HepG2 (cell line): ENCODE data around the gene AUNIP. TPM values are rescaled to one million over a fixed set of nuclear protein-coding genes. Genes with fewer than 3 reads are reported as not detected.

Experiments used
- ATAC-seq: fragments of 200-7000 bp; cut with Tn5 transposase; 3 replicates; pipeline ENCODE4 v1.9.1; 2020; ENCODE audit warnings: mild to moderate bottlenecking, moderate library complexity
- BruUV-seq: library from RNA; stranded (reverse); fragments of 400-500 nt; replicated peaks from 2 replicates; lab custom pipeline; 2021; lab: Mats Ljungman, UMichigan
- CTCF ChIA-PET: fragments of 300-600 bp; formaldehyde crosslinking; extraction: SDS; loops from one replicate; lab custom pipeline; 2021; ENCODE audit warnings: low total read pairs, inconsistent platforms, low intra/inter-chr PET ratio; lab: Yijun Ruan, JAX
- POLR2A ChIA-PET: fragments of 350-600 bp; sonication (Branson Sonifier 250); formaldehyde crosslinking; loops from one replicate; lab custom pipeline; 2020; ENCODE audit warnings: antibody characterized with exemption, inconsistent platforms; lab: Yijun Ruan, JAX
- DNase-seq: peaks from one replicate; pipeline ENCODE4 v3.0.0-alpha.2; 2015; ENCODE audit warnings: low spot score
- FAIRE-seq: peaks from 3 replicates; lab custom pipeline; 2011; peaks lifted over from hg19 to GRCh38; lab: Jason Lieb, UNC
- H2AFZ ChIP-seq: one replicate; pipeline ENCODE4 v1.6.1; 2011; ENCODE audit warnings: low read length, inconsistent platforms
- H3K27ac ChIP-seq: fragments of 300-600 bp; 3 replicates; pipeline ENCODE4 v1.8.0; 2011; ENCODE audit warnings: mixed run types, mild to moderate bottlenecking, mixed read lengths, low read length, inconsistent platforms; ENCODE audit not compliant: insufficient read depth; ENCODE audit errors: extremely low read length
- H3K27me3 ChIP-seq, 2 experiments: fragments of 200-600 bp in 1 of 2; 2 replicates in 1 of 2; 3 replicates in 1 of 2; pipeline versions ENCODE4 v1.6.0 to v1.8.0; 2011; ENCODE audit warnings: low read length in 2 of 2, mild to moderate bottlenecking in 2 of 2, moderate library complexity in 2 of 2, inconsistent platforms in 1 of 2; ENCODE audit not compliant: insufficient read depth in 2 of 2, control insufficient read depth in 1 of 2
- H3K36me3 ChIP-seq, 2 experiments: fragments of 200-600 bp in 1 of 2; replicated peaks in 1 of 2; 2 replicates in 1 of 2; 3 replicates in 1 of 2; pipeline versions ENCODE4 v1.5.1 to v1.8.0; 2011; ENCODE audit warnings: low read length in 2 of 2, inconsistent platforms in 1 of 2; ENCODE audit not compliant: insufficient read depth in 2 of 2, control insufficient read depth in 1 of 2
- H3K4me1 ChIP-seq: 2 replicates; pipeline ENCODE4 v1.5.1; 2012; ENCODE audit warnings: low read length, inconsistent platforms; ENCODE audit not compliant: insufficient read depth
- H3K4me2 ChIP-seq: 2 replicates; pipeline ENCODE4 v1.6.0; 2011; ENCODE audit warnings: low read depth, low read length, inconsistent platforms
- H3K4me3 ChIP-seq, 3 experiments: fragments of 200-600 bp in 1 of 3; sonication (generic), shearing (Covaris generic) in 1 of 3; replicated peaks in 1 of 3; 2 replicates each; pipeline ENCODE4 v1.5.1; 2011 to 2016; ENCODE audit warnings: low read length in 3 of 3, inconsistent platforms in 2 of 3, low read depth in 2 of 3, mild to moderate bottlenecking in 2 of 3, control low read depth in 1 of 3, mixed read lengths in 1 of 3; ENCODE audit not compliant: insufficient read depth in 1 of 3
- H3K79me2 ChIP-seq: one replicate; pipeline ENCODE4 v1.6.1; 2011; ENCODE audit warnings: low read length, inconsistent platforms; ENCODE audit not compliant: insufficient read depth
- H3K9ac ChIP-seq: 2 replicates; pipeline ENCODE4 v1.6.0; 2011; ENCODE audit warnings: mild to moderate bottlenecking, low read depth, low read length, inconsistent platforms; ENCODE audit not compliant: insufficient read depth
- H3K9me3 ChIP-seq: 2 replicates; pipeline ENCODE4 v1.5.1; 2012; ENCODE audit warnings: mild to moderate bottlenecking, low read length
- H4K20me1 ChIP-seq: 2 replicates; pipeline ENCODE4 v1.6.0; 2011; ENCODE audit warnings: inconsistent platforms, mild to moderate bottlenecking, low read length, moderate library complexity; ENCODE audit not compliant: insufficient read depth
- HNF4A ChIP-seq: sonication (generic); formaldehyde crosslinking; IDR thresholded peaks from 2 replicates; pipeline ENCODE4 v1.4.0; 2020; ENCODE audit warnings: missing genetic modification reagents
- SALL2 ChIP-seq: sonication (generic); formaldehyde crosslinking; IDR thresholded peaks from 2 replicates; pipeline ENCODE4 v1.8.1; 2023; ENCODE audit warnings: mild to moderate bottlenecking, missing genetic modification reagents, inconsistent platforms
- ZNF567 ChIP-seq: sonication (generic); formaldehyde crosslinking; IDR thresholded peaks from 2 replicates; pipeline ENCODE4 v1.8.1; 2023; ENCODE audit warnings: mild to moderate bottlenecking, missing genetic modification reagents, borderline replicate concordance
- ZNF572 ChIP-seq: sonication (generic); formaldehyde crosslinking; IDR thresholded peaks from 2 replicates; pipeline ENCODE4 v1.5.1; 2020; ENCODE audit warnings: mild to moderate bottlenecking, missing genetic modification reagents
- WGBS: methylation state at CpG from one replicate; pipeline ENCODE4 v1.1.6; 2017; ENCODE audit warnings: low lambda C conversion rate; 5-methylcytosine and 5-hydroxymethylcytosine counted together
- in situ Hi-C: cut with HindIII; loops from 2 replicates; pipeline ENCODE4 v1.10.0; 2017; ENCODE audit warnings: low pct_unique_long_range_greater_than_20kb; ENCODE audit not compliant: extremely low pct_ligation_motif_present
- intact Hi-C: fragments of 100-400 bp; cut with micrococcal nuclease; formaldehyde crosslinking; loops from one replicate; pipeline ENCODE4 v1.10.0; 2022; ENCODE audit not compliant: unreplicated experiment
- polyA plus RNA-seq, 8 experiments: library from polyadenylated mRNA; depleted of rRNA in 3 of 8; stranded (reverse) in 7 of 8; unstranded in 1 of 8; fragments of >200 nt; fragmentation: Illumina TruSeq in 4 of 8; extraction: Trizol in 4 of 8; gene quantifications; 2 replicates each; pipeline versions ENCODE4 v1.2.1 to v1.2.3, GENCODE V29; 2011 to 2016; ENCODE audit warnings: low read depth in 4 of 8, missing spikeins in 1 of 8, mixed read lengths in 1 of 8; ENCODE audit not compliant: insufficient read depth in 1 of 8
- total RNA-seq, 5 experiments: library from RNA; depleted of rRNA; stranded (reverse); fragments of >200 nt; fragmentation: Illumina TruSeq; extraction: Trizol; gene quantifications; 2 replicates each; pipeline ENCODE4 v1.2.3, GENCODE V29; 2016; ENCODE audit warnings: low read depth in 1 of 5
- TF ChIP-seq, protein P1 (sequence below): sonication (generic); formaldehyde crosslinking; IDR thresholded peaks from 2 replicates; pipeline ENCODE4 v1.8.0; 2022; ENCODE audit warnings: low read depth, missing genetic modification reagents
- TF ChIP-seq, protein P2 (sequence below): sonication (generic); formaldehyde crosslinking; conservative IDR thresholded peaks from 2 replicates; pipeline ENCODE4 v1.4.0; 2020; ENCODE audit warnings: mild to moderate bottlenecking, missing genetic modification reagents, moderate library complexity
- TF ChIP-seq, protein P3 (sequence below): sonication (generic); formaldehyde crosslinking; IDR thresholded peaks from 2 replicates; pipeline ENCODE4 v1.5.0; 2020; ENCODE audit warnings: missing genetic modification reagents

The AUNIP gene
- total and polyA plus RNA-seq, 2 of the 13 experiments (the other 11 are each of a cell fraction or from before 2014, with no cell fraction given), result 3.8 to 12.3 TPM

DNA sequence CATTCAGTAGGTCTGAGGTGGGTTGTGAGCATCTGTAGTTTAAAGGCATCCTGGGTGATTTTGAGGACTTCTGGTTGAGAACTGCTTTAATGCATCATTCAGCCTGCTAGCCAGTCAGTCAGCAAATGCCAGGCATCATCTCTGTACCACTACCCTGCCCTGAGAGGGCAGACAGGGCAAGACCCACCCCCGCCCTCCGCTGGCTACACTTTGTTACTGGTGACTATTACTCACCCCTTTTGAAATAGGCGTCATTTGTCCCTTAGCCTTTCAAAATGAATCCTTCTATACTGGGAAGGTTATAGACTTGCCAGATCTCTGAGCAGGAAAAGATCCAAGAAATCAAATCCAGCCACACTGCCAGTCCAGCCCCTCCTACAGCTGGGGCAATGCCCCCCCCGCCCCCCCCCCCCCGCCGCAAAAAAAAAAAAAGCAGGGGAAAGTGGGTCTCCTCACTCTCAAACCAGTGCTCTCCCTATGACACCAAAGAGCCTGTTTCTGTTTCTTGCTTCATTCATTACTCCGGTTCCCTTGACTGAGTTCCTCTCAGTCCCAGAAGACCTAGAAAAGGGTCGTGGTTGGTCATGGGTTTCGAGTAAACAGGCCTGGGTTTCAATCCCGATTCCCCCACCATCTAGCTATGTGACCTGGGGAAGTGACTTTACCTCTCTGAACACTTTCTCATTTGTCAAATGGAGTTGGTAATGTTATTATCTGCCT, 54.9 kb downstream of the AUNIP start:
- Histone ChIP-seq H3K9me3 (no peaks in the 10 kb centered on the region), H2AFZ (no peak overlapping the region), H3K4me3 (no peak overlapping the region), H3K4me1 (peaks cover 12% of the 10 kb centered on the region), H3K9ac (no peak overlapping the region), H3K4me2 (no peak overlapping the region), H3K27ac (no peak overlapping the region), H3K27me3 (no peaks in the 10 kb centered on the region), H4K20me1 (no peaks in the 10 kb centered on the region), H3K79me2 (no peaks in the 10 kb centered on the region), H3K36me3 (no peaks in the 10 kb centered on the region)
- intact Hi-C loops, result no loop called here
- DNase-seq (no peak), FAIRE-seq (no peak), ATAC-seq (no peak)
- WGBS, result 87% methylated on average over 10 of the region's 10 CpGs
- TF ChIP-seq ZNF567 (CRISPR knock-in tag) (no peak), ZNF572 (no peak), HNF4A (CRISPR knock-in tag) (no peak), SALL2 (CRISPR knock-in tag) (no peak)
- TF ChIP-seq, protein P1, sequence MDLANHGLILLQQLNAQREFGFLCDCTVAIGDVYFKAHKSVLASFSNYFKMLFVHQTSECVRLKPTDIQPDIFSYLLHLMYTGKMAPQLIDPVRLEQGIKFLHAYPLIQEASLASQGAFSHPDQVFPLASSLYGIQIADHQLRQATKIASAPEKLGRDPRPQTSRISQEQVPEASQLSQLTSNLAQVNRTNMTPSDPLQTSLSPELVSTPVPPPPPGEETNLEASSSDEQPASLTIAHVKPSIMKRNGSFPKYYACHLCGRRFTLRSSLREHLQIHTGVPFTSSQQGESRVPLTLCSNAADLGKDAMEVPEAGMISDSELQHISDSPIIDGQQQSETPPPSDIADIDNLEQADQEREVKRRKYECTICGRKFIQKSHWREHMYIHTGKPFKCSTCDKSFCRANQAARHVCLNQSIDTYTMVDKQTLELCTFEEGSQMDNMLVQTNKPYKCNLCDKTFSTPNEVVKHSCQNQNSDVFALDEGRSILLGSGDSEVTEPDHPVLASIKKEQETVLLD, result no peak
- TF ChIP-seq, protein P2, sequence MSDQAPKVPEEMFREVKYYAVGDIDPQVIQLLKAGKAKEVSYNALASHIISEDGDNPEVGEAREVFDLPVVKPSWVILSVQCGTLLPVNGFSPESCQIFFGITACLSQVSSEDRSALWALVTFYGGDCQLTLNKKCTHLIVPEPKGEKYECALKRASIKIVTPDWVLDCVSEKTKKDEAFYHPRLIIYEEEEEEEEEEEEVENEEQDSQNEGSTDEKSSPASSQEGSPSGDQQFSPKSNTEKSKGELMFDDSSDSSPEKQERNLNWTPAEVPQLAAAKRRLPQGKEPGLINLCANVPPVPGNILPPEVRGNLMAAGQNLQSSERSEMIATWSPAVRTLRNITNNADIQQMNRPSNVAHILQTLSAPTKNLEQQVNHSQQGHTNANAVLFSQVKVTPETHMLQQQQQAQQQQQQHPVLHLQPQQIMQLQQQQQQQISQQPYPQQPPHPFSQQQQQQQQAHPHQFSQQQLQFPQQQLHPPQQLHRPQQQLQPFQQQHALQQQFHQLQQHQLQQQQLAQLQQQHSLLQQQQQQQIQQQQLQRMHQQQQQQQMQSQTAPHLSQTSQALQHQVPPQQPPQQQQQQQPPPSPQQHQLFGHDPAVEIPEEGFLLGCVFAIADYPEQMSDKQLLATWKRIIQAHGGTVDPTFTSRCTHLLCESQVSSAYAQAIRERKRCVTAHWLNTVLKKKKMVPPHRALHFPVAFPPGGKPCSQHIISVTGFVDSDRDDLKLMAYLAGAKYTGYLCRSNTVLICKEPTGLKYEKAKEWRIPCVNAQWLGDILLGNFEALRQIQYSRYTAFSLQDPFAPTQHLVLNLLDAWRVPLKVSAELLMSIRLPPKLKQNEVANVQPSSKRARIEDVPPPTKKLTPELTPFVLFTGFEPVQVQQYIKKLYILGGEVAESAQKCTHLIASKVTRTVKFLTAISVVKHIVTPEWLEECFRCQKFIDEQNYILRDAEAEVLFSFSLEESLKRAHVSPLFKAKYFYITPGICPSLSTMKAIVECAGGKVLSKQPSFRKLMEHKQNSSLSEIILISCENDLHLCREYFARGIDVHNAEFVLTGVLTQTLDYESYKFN, result no peak
- TF ChIP-seq, protein P3, sequence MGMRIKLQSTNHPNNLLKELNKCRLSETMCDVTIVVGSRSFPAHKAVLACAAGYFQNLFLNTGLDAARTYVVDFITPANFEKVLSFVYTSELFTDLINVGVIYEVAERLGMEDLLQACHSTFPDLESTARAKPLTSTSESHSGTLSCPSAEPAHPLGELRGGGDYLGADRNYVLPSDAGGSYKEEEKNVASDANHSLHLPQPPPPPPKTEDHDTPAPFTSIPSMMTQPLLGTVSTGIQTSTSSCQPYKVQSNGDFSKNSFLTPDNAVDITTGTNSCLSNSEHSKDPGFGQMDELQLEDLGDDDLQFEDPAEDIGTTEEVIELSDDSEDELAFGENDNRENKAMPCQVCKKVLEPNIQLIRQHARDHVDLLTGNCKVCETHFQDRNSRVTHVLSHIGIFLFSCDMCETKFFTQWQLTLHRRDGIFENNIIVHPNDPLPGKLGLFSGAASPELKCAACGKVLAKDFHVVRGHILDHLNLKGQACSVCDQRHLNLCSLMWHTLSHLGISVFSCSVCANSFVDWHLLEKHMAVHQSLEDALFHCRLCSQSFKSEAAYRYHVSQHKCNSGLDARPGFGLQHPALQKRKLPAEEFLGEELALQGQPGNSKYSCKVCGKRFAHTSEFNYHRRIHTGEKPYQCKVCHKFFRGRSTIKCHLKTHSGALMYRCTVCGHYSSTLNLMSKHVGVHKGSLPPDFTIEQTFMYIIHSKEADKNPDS (CRISPR knock-in tag), result no peak
- in situ Hi-C loops, result loop anchor here (25.0 kb wide), 1 partner anchor 192 kb away; the partner anchor contains the start of gene MAN1C1
- no TSS peak for BruUV-seq
- ChIA-PET CTCF (no interaction called here), POLR2A (interaction anchor here (1.0 kb wide), 1 partner anchor 15 kb away, joined by 3 read pairs; the partner anchor contains the start of gene MTFR1L)
